GM12865 (cell line): ENCODE results near the gene RASA1.

Experiments used
- DNase-seq: peaks from one replicate; pipeline ENCODE4 v3.0.0; 2010; ENCODE audit warnings: low read depth
- H3K4me3 ChIP-seq: 2 replicates; pipeline ENCODE4 v1.5.1; 2011; ENCODE audit warnings: mild to moderate bottlenecking, low read depth, low read length, control low read depth
- CTCF ChIP-seq: IDR thresholded peaks from 2 replicates; pipeline ENCODE4 v1.5.1; 2011; ENCODE audit warnings: low read length, control low read depth, low read depth, inconsistent platforms; ENCODE audit not compliant: insufficient read depth; ENCODE audit errors: missing control alignments

RASA1 gene

DNA sequence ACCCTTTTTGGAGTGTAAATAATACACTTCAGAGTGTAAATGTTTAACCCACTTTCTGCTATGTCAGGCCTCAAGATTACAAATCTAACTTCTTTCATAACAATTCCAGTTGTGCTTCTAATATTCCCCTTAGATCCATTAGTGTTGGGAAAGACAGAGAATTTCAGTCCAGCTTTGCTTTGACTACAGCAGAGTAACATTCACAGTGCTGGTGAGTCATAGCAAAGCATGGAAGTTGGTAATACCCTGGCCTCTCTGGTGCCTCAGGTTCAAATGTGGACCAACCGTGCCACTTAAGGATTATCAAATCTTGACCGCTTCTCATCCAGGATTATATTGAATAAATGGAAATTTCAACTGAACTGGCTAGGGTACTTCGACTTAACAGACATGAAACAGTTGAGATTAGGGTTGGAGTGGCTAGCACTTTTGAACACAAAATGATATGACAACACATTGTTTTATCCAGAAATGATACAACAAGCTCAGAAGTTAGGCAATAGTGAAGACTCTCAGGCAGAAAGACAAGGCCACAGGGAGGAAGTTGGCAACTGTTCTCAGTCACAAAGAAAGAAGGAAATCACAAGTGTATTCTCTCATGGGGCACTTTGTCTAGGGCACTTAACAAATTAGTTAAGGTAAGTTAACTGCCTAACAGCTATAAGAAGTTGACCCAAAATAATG, 24.4 kb upstream of the RASA1 start:
- no peak overlapping the region for H3K4me3 ChIP-seq
- no peak for TF ChIP-seq CTCF
- DNase-seq = peak; percentile 28

- no peak for DNase-seq
Measured at GRCh38 chr5:87245451-87245850, 22.2 kb upstream of the RASA1 start.

GRCh38 chr5:87246061-87246460, 21.6 kb upstream of the RASA1 start:
- TF ChIP-seq CTCF = no peak
- DNase-seq = no peak

More at GRCh38 chr5:87245451-87245850, 22.2 kb upstream of the RASA1 start:
- no peak overlapping the region for H3K4me3 ChIP-seq
- no peak for TF ChIP-seq CTCF

GRCh38 chr5:87252283-87252605, 15.4 kb upstream of the RASA1 start:
- no peak overlapping the region for H3K4me3 ChIP-seq

More at GRCh38 chr5:87246061-87246460, 21.6 kb upstream of the RASA1 start:
- H3K4me3 ChIP-seq = no peak overlapping the region

DNA sequence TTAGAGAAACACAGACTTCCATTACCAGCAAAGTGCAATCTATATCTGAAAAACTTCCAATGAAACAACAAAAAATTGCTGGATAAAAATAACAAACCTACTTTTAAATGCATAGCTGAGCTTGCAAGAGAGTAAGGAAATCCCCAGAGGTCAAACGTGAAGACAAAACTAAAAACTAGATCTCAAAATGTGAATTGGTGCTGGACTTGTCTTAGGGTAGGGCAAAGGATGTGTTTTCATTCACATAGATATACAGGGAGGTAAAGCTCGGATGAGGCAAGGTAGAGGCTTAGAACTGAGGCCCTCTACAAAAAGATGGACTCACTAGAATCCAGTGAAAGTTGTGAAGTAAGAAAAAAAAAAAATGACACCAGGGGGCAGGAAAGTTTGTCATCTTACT, 13.6 kb upstream of the RASA1 start:
- TF ChIP-seq CTCF = no peak
- H3K4me3 ChIP-seq = no peak overlapping the region
- peak; percentile 13 for DNase-seq

More at GRCh38 chr5:87252283-87252605, 15.4 kb upstream of the RASA1 start:
- no peak for DNase-seq
- no peak for TF ChIP-seq CTCF

DNA sequence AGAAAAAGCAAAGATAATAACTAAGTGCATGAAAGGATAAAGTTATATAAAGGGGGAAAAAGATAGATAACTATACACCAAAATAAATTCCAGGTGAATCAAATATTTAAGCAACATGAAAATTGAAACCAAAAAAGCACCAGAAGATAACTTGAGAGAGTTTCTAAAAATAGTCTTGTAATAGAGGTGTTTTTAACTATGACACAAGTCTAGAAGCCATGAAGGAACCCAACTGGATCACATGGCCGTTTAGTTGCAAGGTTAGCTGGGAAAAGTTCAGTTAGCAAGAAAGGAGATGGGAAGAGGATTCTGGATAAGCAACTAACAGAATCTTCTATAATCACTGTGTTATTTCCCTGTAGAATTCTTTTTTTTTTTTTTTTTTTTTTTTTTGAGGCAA, 9.2 kb upstream of the RASA1 start:
- no peak overlapping the region for H3K4me3 ChIP-seq
- TF ChIP-seq CTCF = no peak
- DNase-seq = no peak

- TF ChIP-seq CTCF = no peak
- no peak for DNase-seq
- H3K4me3 ChIP-seq = no peak overlapping the region
Measured at GRCh38 chr5:87260604-87261192, 7.0 kb upstream of the RASA1 start.
